Colonic mucosa (tissue), 4 donors: Measurements from ENCODE around the gene POLR3A. TPM values are rescaled to one million over a fixed set of nuclear protein-coding genes. Genes with fewer than 3 reads are reported as not detected.

Experiments
- DNase-seq: peaks from one replicate; pipeline ENCODE4 v3.0.0-alpha.2; 2020
- H3K27ac ChIP-seq: fragments of 200-600 bp; one replicate; pipeline ENCODE4 v1.8.0; 2021
- H3K27me3 ChIP-seq: fragments of 200-600 bp; one replicate; pipeline ENCODE4 v1.8.0; 2021
- H3K36me3 ChIP-seq: fragments of 200-600 bp; one replicate; pipeline ENCODE4 v1.8.0; 2021
- H3K4me1 ChIP-seq: fragments of 200-600 bp; one replicate; pipeline ENCODE4 v1.8.0; 2021; ENCODE audit warnings: mild to moderate bottlenecking
- H3K4me3 ChIP-seq: fragments of 200-600 bp; one replicate; pipeline ENCODE4 v1.8.0; 2021
- H3K9ac ChIP-seq, 2 donors: one replicate each; pipeline ENCODE4 v1.7.0; 2013; ENCODE audit warnings: control low read depth in 2 of 2, low read depth in 2 of 2, low read length in 2 of 2
- H3K9me3 ChIP-seq: fragments of 200-600 bp; one replicate; pipeline ENCODE4 v1.8.0; 2021
- intact Hi-C: fragments of 100-400 bp; cut with DNase I; formaldehyde crosslinking; loops from one replicate; pipeline ENCODE4 v1.14.1; 2022
- total RNA-seq, 2 donors: library from RNA; stranded (reverse); fragmentation: NEBNext Ultra II Directional in 1 of 2; extraction: Animal tissue kit (Norgen Biotek cat#: 25700) in 1 of 2; gene quantifications; one replicate each; pipeline ENCODE4 v1.2.1, GENCODE V29; 2021
- TF ChIP-seq, protein P1 (sequence below): fragments of 200-600 bp; IDR thresholded peaks from one replicate; pipeline ENCODE4 v1.8.0; 2022; ENCODE audit warnings: antibody characterized with exemption, mild to moderate bottlenecking
- donor health status: healthy.
- donor health status: DM: no; HTN: no; CAD: no.
- donor health status: DM: no; HTN: no; CAD: no.

The POLR3A gene
- total RNA-seq, 2 donors from 2014 or later: 11.3 to 14.6 TPM

DNA sequence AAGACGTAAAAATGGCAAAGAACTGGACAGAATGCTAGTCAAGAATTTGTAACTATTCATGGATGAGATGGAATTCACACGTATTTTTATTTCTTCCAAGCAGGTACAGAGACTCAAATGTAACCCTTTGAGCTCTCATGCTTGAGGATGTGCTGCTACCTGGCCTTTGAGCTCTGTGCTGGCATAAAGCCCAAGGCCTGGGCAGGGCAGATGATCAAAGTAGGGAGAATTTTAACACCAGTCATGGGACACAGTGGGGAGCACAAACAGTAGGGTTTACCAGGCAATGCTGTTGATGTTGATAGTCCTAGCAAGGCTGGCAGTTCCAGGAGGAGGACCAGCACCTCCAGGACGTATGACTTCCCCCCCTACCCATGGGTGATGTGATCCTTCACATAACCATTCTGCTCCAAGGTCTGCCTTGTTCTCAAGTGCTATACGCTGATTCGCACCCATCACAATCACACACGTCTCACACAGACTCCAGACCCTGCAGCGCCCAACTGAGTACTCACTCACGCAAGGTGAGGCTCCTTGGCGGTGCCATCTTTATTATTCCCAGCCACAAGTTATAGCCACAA, 54.1 kb downstream of the POLR3A start:
- Histone ChIP-seq H3K27ac (no peak overlapping the region), H3K9me3 (no peaks in the 10 kb centered on the region), H3K36me3 (peaks cover 13% of the 10 kb centered on the region), H3K4me3 (no peak overlapping the region), H3K4me1 (no peaks in the 10 kb centered on the region), H3K27me3 (no peaks in the 10 kb centered on the region), H3K9ac (no peak overlapping the region)
- DNase-seq: peak; percentile 48
- intact Hi-C loops: no loop called here
- TF ChIP-seq, protein P1, sequence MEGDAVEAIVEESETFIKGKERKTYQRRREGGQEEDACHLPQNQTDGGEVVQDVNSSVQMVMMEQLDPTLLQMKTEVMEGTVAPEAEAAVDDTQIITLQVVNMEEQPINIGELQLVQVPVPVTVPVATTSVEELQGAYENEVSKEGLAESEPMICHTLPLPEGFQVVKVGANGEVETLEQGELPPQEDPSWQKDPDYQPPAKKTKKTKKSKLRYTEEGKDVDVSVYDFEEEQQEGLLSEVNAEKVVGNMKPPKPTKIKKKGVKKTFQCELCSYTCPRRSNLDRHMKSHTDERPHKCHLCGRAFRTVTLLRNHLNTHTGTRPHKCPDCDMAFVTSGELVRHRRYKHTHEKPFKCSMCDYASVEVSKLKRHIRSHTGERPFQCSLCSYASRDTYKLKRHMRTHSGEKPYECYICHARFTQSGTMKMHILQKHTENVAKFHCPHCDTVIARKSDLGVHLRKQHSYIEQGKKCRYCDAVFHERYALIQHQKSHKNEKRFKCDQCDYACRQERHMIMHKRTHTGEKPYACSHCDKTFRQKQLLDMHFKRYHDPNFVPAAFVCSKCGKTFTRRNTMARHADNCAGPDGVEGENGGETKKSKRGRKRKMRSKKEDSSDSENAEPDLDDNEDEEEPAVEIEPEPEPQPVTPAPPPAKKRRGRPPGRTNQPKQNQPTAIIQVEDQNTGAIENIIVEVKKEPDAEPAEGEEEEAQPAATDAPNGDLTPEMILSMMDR: no peak

- no peaks in the 10 kb centered on the region for H3K4me1 ChIP-seq
- intact Hi-C loops: no loop called here
- no peak overlapping the region for H3K27ac ChIP-seq
- H3K27me3 ChIP-seq: no peaks in the 10 kb centered on the region
- no peaks in the 10 kb centered on the region for H3K9me3 ChIP-seq
- TF ChIP-seq, protein P1: peak; percentile 15
- no peak overlapping the region for H3K4me3 ChIP-seq
- no peak overlapping the region for H3K9ac ChIP-seq
- H3K36me3 ChIP-seq: peaks cover 11% of the 10 kb centered on the region
- DNase-seq: peak; percentile 34
These were observed 54.8 kb downstream of the POLR3A start for GRCh38 chr10:77974396-77975074.

GRCh38 chr10:77973276-77973675, 56.0 kb downstream of the POLR3A start:
- Histone ChIP-seq H3K9ac (no peak overlapping the region), H3K9me3 (no peaks in the 10 kb centered on the region), H3K27me3 (no peaks in the 10 kb centered on the region), H3K4me1 (no peaks in the 10 kb centered on the region), H3K36me3 (peaks cover 6% of the 10 kb centered on the region), H3K27ac (no peak overlapping the region), H3K4me3 (no peak overlapping the region)
- TF ChIP-seq, protein P1: no peak
- intact Hi-C loops: no loop called here
- no peak for DNase-seq

- peaks cover 6% of the 10 kb centered on the region for H3K36me3 ChIP-seq
- H3K4me1 ChIP-seq: no peaks in the 10 kb centered on the region
- TF ChIP-seq, protein P1: no peak
- no peaks in the 10 kb centered on the region for H3K9me3 ChIP-seq
- H3K9ac ChIP-seq: no peak overlapping the region
- intact Hi-C loops: no loop called here
- peak overlapping the region; percentile 53 for H3K27ac ChIP-seq
- H3K4me3 ChIP-seq: no peak overlapping the region
- H3K27me3 ChIP-seq: no peaks in the 10 kb centered on the region
- no peak for DNase-seq
These were observed 57.2 kb downstream of the POLR3A start for GRCh38 chr10:77972148-77972547.

- intact Hi-C loops: no loop called here
- no peaks in the 10 kb centered on the region for H3K4me1 ChIP-seq
- peak overlapping the region; percentile 53 for H3K27ac ChIP-seq
- no peaks in the 10 kb centered on the region for H3K9me3 ChIP-seq
- TF ChIP-seq, protein P1: no peak
- H3K9ac ChIP-seq: no peak overlapping the region
- peaks cover 4% of the 10 kb centered on the region for H3K36me3 ChIP-seq
- H3K4me3 ChIP-seq: no peak overlapping the region
- no peak for DNase-seq
- no peaks in the 10 kb centered on the region for H3K27me3 ChIP-seq
These were observed 57.5 kb downstream of the POLR3A start for GRCh38 chr10:77971804-77972144.
